Measurements from ENCODE around the gene LIFR. TPM values are rescaled to one million over a fixed set of nuclear protein-coding genes. Genes with fewer than 3 reads are reported as not detected.

LIFR gene
- total RNA-seq, 1 donor from 2014 or later = 21.3 TPM

DNA sequence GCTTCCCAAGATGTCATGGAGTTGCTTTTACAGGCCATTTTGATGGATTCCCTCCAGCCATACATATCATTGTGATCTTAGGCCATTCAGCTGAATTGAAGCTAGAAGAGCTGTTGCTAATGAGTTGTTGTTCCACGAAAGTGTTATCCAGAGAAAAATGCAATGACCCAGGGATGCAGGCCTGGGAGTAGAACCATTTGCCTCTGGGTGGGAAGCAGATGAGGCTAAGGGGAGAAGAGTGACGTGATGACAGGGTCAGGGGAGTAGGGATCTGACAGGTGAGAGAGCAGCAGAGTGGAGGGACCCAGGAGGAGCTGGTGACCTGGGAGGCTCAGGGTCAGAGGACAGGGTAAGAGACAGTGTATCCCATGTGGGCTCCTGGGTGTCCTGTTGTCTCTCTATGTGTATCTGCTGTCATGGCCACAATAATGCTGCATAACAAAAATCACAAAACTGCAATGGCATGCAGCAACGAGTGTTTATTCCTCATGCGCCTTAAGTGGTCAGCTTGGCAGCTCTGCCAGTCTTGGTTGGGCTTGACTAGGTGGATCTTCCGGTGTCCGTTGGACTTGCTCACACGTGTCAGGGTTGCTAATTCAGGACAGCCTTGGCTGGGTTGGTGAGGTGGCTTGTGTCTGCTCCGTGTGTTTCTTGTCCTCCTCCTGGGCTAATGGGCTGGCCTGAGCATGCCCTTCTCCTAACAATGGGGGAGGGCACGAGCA lies 90.6 kb downstream of the LIFR start:
- DNase-seq (ENCODE audit: low read depth, low spot score) = no peak
- Mint-ChIP-seq H3K4me3 (no peak overlapping the region), H3K27ac (ENCODE audit: unreplicated experiment) (no peak overlapping the region), H3K27me3 (ENCODE audit: low read depth) (no peaks in the 10 kb centered on the region), H3K9me3 (peaks cover 3% of the 10 kb centered on the region), H3K36me3 (ENCODE audit: low read depth) (peaks cover 3% of the 10 kb centered on the region), H3K4me1 (peaks cover 31% of the 10 kb centered on the region)
- TF ChIP-seq, protein P1, sequence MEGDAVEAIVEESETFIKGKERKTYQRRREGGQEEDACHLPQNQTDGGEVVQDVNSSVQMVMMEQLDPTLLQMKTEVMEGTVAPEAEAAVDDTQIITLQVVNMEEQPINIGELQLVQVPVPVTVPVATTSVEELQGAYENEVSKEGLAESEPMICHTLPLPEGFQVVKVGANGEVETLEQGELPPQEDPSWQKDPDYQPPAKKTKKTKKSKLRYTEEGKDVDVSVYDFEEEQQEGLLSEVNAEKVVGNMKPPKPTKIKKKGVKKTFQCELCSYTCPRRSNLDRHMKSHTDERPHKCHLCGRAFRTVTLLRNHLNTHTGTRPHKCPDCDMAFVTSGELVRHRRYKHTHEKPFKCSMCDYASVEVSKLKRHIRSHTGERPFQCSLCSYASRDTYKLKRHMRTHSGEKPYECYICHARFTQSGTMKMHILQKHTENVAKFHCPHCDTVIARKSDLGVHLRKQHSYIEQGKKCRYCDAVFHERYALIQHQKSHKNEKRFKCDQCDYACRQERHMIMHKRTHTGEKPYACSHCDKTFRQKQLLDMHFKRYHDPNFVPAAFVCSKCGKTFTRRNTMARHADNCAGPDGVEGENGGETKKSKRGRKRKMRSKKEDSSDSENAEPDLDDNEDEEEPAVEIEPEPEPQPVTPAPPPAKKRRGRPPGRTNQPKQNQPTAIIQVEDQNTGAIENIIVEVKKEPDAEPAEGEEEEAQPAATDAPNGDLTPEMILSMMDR (conservative IDR thresholded peaks at IDR 0.05) = no peak

DNA sequence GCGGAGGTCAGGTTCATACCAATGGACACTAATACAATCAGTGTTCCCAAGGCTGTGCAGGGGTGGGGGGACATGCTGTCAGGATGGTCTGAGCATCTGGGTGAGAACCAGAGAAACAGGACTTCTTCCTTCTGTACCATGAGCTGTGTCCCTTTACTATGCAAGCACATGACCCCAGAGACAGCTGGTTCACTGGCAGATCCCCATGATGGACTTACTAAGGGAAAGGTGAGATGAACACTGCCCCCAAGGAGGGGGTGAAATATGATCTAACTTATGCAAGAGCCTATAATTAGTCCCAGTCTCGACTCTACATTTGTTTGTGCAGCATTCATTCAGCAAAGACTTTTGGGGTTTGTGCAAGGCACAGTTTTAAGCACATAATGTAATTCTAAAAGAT lies 91.4 kb downstream of the LIFR start:
- Mint-ChIP-seq H3K4me3 (no peak overlapping the region), H3K27ac (ENCODE audit: unreplicated experiment) (no peak overlapping the region), H3K9me3 (peaks cover 3% of the 10 kb centered on the region), H3K27me3 (ENCODE audit: low read depth) (no peaks in the 10 kb centered on the region), H3K4me1 (peaks cover 26% of the 10 kb centered on the region), H3K36me3 (ENCODE audit: low read depth) (peaks cover 3% of the 10 kb centered on the region)
- DNase-seq (ENCODE audit: low read depth, low spot score) = no peak
- TF ChIP-seq, protein P1 (conservative IDR thresholded peaks at IDR 0.05) = no peak

DNA sequence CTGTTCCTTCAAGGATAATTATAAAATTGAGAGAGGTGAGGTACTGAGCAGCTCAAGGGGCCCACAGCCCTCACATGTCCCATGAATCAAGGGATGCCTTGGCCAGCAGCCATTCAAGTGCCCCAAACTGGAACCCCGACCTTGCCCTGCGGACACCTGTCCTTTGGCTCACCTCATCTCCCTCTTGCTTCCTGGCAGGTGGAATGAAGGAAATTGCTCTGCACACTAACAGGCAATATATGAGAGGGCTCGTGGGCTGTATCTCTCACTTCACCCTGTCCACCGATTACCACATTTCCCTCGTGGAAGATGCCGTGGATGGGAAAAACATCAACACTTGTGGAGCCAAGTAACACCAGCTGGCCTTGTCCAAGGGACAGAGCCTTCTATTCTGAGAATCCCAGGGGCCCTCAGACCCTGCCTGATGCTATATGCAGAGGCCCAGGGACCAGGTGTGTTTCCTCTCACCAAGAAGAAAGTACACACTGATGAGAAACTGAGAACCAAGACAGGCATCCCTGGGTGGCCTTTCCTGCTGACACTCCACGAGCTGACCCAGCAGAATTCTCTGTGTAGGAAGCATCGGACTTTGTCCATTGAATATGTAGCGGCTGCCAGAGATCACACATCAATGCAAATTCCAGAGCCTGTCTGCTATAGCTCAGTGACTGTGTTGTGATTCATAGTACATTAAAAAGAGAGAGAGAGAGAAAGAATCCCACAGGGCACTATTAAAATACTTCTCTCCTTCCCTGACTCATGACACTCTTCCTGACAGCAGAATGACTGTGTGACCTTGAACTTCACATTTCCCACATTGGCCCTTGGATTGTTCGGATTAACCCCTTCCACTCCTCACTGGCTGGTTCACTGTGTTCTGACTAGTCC lies 92.6 kb downstream of the LIFR start:
- no peak overlapping the region for H3K27ac Mint-ChIP-seq (ENCODE audit: unreplicated experiment)
- H3K36me3 Mint-ChIP-seq (ENCODE audit: low read depth) = peaks cover 3% of the 10 kb centered on the region
- peaks cover 18% of the 10 kb centered on the region for H3K4me1 Mint-ChIP-seq
- no peaks in the 10 kb centered on the region for H3K27me3 Mint-ChIP-seq (ENCODE audit: low read depth)
- H3K4me3 Mint-ChIP-seq = no peak overlapping the region
- no peak for DNase-seq (ENCODE audit: low read depth, low spot score)
- TF ChIP-seq, protein P1 (conservative IDR thresholded peaks at IDR 0.05) = no peak
- peaks cover 3% of the 10 kb centered on the region for H3K9me3 Mint-ChIP-seq

DNA sequence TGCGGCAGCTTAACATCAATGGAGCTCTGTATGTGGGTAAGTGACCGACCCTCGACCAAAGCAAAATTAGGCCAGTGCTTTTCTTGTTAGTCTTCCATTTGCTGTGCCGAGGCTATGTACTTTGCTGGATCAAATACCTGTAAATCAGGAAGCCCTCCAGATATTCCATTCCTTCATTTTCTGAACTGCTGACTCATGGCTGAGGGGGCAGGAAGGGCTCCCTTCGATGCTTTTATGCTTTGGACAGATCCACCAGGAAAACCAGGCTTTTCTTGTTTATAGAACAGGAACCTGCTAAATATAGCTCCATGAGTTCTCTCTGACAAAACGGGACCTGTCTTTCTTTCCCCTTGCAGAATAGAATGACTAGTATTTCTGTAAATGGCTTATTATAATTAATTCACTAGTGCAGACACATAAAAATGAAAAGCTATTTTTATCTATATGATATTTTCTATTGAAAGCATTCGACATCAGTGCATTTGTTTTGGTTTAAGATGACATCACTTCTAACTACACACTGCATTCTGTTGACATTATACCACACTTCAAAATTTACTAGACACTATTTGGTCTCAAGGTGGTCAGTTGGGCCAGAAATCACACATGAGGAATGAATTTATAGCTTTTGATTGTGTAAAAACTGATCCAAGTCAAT lies 93.3 kb downstream of the LIFR start:
- Mint-ChIP-seq H3K27me3 (ENCODE audit: low read depth) (no peaks in the 10 kb centered on the region), H3K4me3 (no peak overlapping the region), H3K4me1 (peaks cover 13% of the 10 kb centered on the region), H3K36me3 (ENCODE audit: low read depth) (peaks cover 3% of the 10 kb centered on the region), H3K9me3 (peaks cover 3% of the 10 kb centered on the region), H3K27ac (ENCODE audit: unreplicated experiment) (no peak overlapping the region)
- TF ChIP-seq, protein P1 (conservative IDR thresholded peaks at IDR 0.05) = no peak
- DNase-seq (ENCODE audit: low read depth, low spot score) = no peak

DNA sequence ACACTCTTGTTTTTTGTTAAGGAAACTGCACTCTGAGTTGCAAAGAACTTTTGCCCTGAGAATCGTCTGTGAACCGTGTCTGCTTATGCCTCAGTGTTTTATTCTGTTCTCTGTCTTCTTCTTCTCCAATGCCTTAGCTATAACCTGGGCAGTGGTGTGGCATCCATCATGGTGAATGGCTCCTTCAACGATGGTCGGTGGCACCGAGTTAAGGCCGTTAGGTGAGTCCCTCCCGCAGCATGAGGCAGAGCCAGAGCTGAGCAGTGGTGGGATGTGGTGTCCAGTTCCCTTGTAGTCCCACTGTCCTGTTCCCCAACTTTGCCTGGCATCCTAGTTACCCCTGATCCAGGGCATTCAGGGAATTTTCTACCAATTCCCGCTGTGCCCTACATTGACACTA lies 98.3 kb downstream of the LIFR start:
- TF ChIP-seq, protein P1 (conservative IDR thresholded peaks at IDR 0.05) = no peak
- H3K4me1 Mint-ChIP-seq = peaks cover 4% of the 10 kb centered on the region
- H3K4me3 Mint-ChIP-seq = no peak overlapping the region
- no peak overlapping the region for H3K27ac Mint-ChIP-seq (ENCODE audit: unreplicated experiment)
- peaks cover 3% of the 10 kb centered on the region for H3K36me3 Mint-ChIP-seq (ENCODE audit: low read depth)
- no peaks in the 10 kb centered on the region for H3K27me3 Mint-ChIP-seq (ENCODE audit: low read depth)
- H3K9me3 Mint-ChIP-seq = peaks cover 3% of the 10 kb centered on the region
- no peak for DNase-seq (ENCODE audit: low read depth, low spot score)

Measured in neural crest cell (in vitro differentiated cells).